CD8-positive, alpha-beta memory T cell (primary cell): Measurements from ENCODE around the gene OSTM1. TPM values are rescaled to one million over a fixed set of nuclear protein-coding genes. Genes with fewer than 3 reads are reported as not detected.
A peak's percentile ranks its signal among the peaks of the same experiment; 100 is the strongest.

ENCODE experiments used
- CTCF ChIA-PET: fragments of 350-600 bp; sonication (Branson Sonifier 250); formaldehyde crosslinking; loops from one replicate; lab custom pipeline; 2021; ENCODE audit warnings: antibody characterized with exemption; lab: Charles Lee
- POLR2A ChIA-PET: fragments of 350-600 bp; sonication (Branson Sonifier 250); formaldehyde crosslinking; loops from one replicate; lab custom pipeline; 2021; ENCODE audit warnings: antibody characterized with exemption; lab: Charles Lee
- DNase-seq, 5 donors: peaks; one replicate each; pipeline versions ENCODE4 v3.0.0 to v3.0.0-alpha.2; 2020 to 2022; ENCODE audit warnings: mixed read lengths in 1 of 5
- H3K27ac ChIP-seq: one replicate; pipeline ENCODE4 v1.7.0; 2013; ENCODE audit warnings: low read depth, mild to moderate bottlenecking, low read length, moderate library complexity
- H3K27me3 ChIP-seq: 2 replicates; pipeline ENCODE4 v1.7.0; 2013; ENCODE audit warnings: low read length, mild to moderate bottlenecking; ENCODE audit not compliant: insufficient read depth, poor library complexity, severe bottlenecking
- H3K36me3 ChIP-seq: 2 replicates; pipeline ENCODE4 v1.7.0; 2013; ENCODE audit warnings: mild to moderate bottlenecking, low read length, moderate library complexity; ENCODE audit not compliant: insufficient read depth
- H3K4me1 ChIP-seq: 2 replicates; pipeline ENCODE4 v1.7.0; 2013; ENCODE audit warnings: mild to moderate bottlenecking, low read length, moderate library complexity; ENCODE audit not compliant: insufficient read depth
- H3K4me3 ChIP-seq: 2 replicates; pipeline ENCODE4 v1.7.0; 2013; ENCODE audit warnings: mild to moderate bottlenecking, low read length
- H3K9me3 ChIP-seq: 2 replicates; pipeline ENCODE4 v1.7.0; 2013; ENCODE audit warnings: mild to moderate bottlenecking, low read length
- H3K27ac Mint-ChIP-seq, 8 donors: one replicate each; pipeline ENCODE4 v1.8.0; 2020 to 2021; ENCODE audit warnings: mixed read lengths in 8 of 8, mild to moderate bottlenecking in 6 of 8, inconsistent platforms in 3 of 8, moderate library complexity in 3 of 8
- H3K27me3 Mint-ChIP-seq, 2 donors: one replicate each; pipeline ENCODE4 v1.8.0; 2020 to 2021; ENCODE audit warnings: mixed read lengths in 2 of 2, mild to moderate bottlenecking in 1 of 2, moderate library complexity in 1 of 2
- H3K36me3 Mint-ChIP-seq, 3 donors: one replicate each; pipeline ENCODE4 v1.8.0; 2020 to 2021; ENCODE audit warnings: mixed read lengths in 3 of 3, inconsistent platforms in 1 of 3, mild to moderate bottlenecking in 1 of 3
- H3K4me1 Mint-ChIP-seq, 3 donors: one replicate each; pipeline ENCODE4 v1.8.0; 2020 to 2021; ENCODE audit warnings: mixed read lengths in 3 of 3, inconsistent platforms in 1 of 3, mild to moderate bottlenecking in 1 of 3
- H3K4me3 Mint-ChIP-seq, 7 donors: one replicate each; pipeline ENCODE4 v1.8.0; 2020 to 2021; ENCODE audit warnings: mixed read lengths in 7 of 7, mild to moderate bottlenecking in 6 of 7, moderate library complexity in 4 of 7, inconsistent platforms in 2 of 7
- H3K9me3 Mint-ChIP-seq, 5 donors: one replicate each; pipeline ENCODE4 v1.8.0; 2020 to 2022; ENCODE audit warnings: mixed read lengths in 5 of 5, mild to moderate bottlenecking in 3 of 5, moderate library complexity in 2 of 5, inconsistent platforms in 1 of 5
- polyA plus RNA-seq: library from polyadenylated mRNA; unstranded; fragments of 300-500 nt; fragmentation: Illumina TruSeq; gene quantifications from one replicate; pipeline ENCODE4 v1.2.3, GENCODE V29; 2021
- total RNA-seq, 2 experiments: library from RNA; stranded (reverse); gene quantifications; one replicate each; pipeline ENCODE4 v1.2.3, GENCODE V29; 2021

The OSTM1 gene
- total and polyA plus RNA-seq, 3 experiments from 2014 or later, result 26.2 to 47.8 (median 26.4) TPM

DNA sequence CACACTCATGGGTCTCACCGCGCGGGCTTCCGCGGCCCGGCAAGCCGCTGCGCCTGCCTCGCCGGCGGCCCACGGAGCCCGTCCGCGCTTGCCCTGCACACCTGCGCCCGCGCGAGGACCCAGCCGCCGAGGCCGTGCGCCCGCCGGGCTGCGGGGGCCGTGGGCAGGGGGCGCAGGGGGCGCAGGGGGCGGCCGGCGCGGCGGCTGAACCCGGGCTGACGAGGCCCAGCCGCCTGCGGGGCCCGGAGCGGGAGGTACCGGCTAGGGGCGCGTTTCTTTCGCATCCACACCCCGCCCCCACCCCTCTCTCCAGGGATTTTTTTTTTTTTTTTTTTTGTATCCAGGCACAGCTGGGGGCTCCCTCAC, 43.8 kb upstream of the OSTM1 start:
- peaks cover 44% of the 10 kb centered on the region for H3K4me1 ChIP-seq
- no peak overlapping the region for H3K27ac ChIP-seq
- Mint-ChIP-seq H3K4me1 (peaks cover 49 to 54% (median 50%) of the 10 kb centered on the region in 3 donors), H3K4me3 (peak overlapping the region; percentile 87 to 95 (median 90)), H3K27ac (no peak overlapping the region), H3K36me3 (peaks cover 0 to 3% (median 2%) of the 10 kb centered on the region in 3 donors), H3K27me3 (peaks cover 87 to 90% of the 10 kb centered on the region in 2 donors), H3K9me3 (peaks cover 0 to 3% (median 0%) of the 10 kb centered on the region in 5 donors)
- ChIA-PET CTCF (interaction anchor here (1.0 kb wide), 1 partner anchor 143 kb away, joined by 3 read pairs; the partner anchor contains the start of gene SNX3), POLR2A (no interaction called here)
- peaks cover 71% of the 10 kb centered on the region for H3K27me3 ChIP-seq
- no peaks in the 10 kb centered on the region for H3K9me3 ChIP-seq
- H3K36me3 ChIP-seq, result no peaks in the 10 kb centered on the region
- no peak for DNase-seq
- peak overlapping the region; percentile 57 for H3K4me3 ChIP-seq

DNA sequence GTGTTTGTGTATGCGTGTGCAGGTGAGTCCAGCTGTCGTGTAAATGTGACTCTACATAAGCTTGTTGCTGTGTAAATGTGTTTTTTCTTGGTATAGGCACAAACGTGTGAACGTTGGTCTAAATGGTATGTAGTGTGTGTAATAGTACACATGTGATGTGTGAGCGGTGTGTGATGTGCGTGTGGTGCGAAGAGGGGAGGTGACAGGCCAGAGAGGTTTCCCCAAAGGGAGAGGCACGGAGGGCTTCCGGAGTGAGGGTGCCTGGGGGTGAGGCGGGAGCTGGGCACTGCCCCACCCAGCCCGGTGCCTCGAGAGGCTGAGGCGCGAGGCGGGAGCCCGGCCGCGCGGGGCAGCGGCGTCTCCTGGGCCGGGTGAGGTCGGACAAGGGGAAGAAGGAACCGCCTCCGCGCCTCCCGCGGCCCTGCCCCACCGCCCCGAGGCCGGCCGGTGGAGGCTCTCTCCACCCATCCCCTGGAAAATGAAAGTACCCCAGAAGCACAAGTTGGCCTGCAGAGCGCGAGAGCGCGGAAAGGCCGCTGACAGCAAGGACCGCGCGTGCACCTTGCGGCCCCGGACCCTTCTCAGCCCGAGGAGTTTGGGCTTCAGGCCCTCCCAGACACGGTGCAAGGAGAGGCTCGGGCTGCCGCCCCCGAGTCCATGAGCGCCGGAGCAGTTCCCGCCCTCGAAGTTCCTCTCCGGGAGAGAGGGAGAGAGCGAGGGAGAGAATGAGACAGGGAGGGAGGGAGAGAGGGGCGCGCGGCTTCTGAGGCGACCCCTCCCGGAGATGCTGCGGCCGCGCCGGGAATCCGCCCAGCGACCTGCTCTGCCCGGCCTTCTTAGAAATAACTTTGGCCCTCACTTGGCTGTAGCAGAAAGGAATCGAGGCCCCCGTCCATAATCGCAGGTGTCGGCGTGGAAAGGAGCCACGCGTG, 43.2 kb upstream of the OSTM1 start:
- no peak overlapping the region for H3K27ac ChIP-seq
- peaks cover 44% of the 10 kb centered on the region for H3K4me1 ChIP-seq
- H3K4me3 Mint-ChIP-seq, result peak overlapping the region; percentile 82 to 92 (median 90)
- H3K4me3 ChIP-seq, result peak overlapping the region; percentile 55
- no peaks in the 10 kb centered on the region for H3K9me3 ChIP-seq
- ChIA-PET CTCF (no interaction called here), POLR2A (no interaction called here)
- H3K36me3 ChIP-seq, result no peaks in the 10 kb centered on the region
- peaks cover 89 to 90% of the 10 kb centered on the region in 2 donors for H3K27me3 Mint-ChIP-seq
- peaks cover 50 to 55% (median 52%) of the 10 kb centered on the region in 3 donors for H3K4me1 Mint-ChIP-seq
- H3K9me3 Mint-ChIP-seq, result peaks cover 0 to 3% (median 0%) of the 10 kb centered on the region in 5 donors
- H3K27me3 ChIP-seq, result peaks cover 75% of the 10 kb centered on the region
- DNase-seq, result peak in 2 of 5 donors; percentile 26 to 51
- peak overlapping the region in 3 of 8 donors; percentile 3 to 63 (median 20) for H3K27ac Mint-ChIP-seq
- H3K36me3 Mint-ChIP-seq, result peaks cover 0 to 3% (median 2%) of the 10 kb centered on the region in 3 donors

DNA sequence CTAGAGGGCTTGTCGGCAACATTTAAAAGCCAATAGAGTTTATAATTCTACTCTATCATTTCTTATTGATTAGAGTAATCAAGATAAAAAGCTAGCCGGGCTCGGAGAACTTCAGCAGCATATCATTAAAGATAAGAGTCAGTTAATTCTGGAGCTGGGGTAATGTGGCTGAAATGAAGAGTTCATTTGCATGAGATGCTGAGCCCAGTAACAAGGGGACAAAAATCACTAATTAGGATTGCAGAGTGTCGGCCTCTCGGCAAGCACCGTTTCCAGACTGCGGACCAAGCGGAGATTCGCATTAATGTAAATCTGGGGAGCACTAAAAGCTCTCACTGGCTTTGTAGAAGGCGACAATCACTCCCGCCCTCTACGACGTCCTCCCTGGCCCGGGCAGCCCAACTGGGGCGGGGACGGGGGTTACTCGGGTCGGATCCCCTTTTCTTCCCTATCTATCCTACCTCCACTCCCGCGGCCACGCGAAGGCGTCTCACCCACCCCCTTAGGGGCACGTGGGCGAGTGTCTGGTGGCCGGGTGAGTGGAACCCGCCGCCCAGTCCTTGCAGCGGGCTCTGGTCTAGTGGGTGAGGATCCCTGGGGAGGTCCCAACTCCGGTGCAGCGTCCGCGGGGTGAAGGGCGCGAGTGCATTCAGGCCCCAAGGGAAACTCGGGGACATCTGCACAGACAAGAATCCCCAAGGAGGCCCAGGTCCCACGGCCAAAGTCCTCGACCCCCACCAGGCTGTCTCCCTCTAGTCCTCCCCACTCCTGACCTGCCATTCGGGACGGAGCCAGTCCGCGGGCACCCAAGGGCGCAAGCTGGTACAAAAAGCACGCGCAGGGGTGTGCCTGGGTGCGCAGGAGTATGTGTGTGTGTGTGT, 42.2 kb upstream of the OSTM1 start:
- H3K9me3 Mint-ChIP-seq, result no peaks in the 10 kb centered on the region
- Histone ChIP-seq H3K27me3 (peaks cover 75% of the 10 kb centered on the region), H3K27ac (no peak overlapping the region), H3K4me1 (peaks cover 44% of the 10 kb centered on the region), H3K36me3 (no peaks in the 10 kb centered on the region), H3K9me3 (no peaks in the 10 kb centered on the region), H3K4me3 (peak overlapping the region; percentile 55)
- DNase-seq, result no peak
- peak overlapping the region; percentile 82 to 92 (median 90) for H3K4me3 Mint-ChIP-seq
- peaks cover 0 to 3% (median 2%) of the 10 kb centered on the region in 3 donors for H3K36me3 Mint-ChIP-seq
- H3K4me1 Mint-ChIP-seq, result peaks cover 50 to 55% (median 52%) of the 10 kb centered on the region in 3 donors
- peak overlapping the region in 4 of 8 donors; percentile 2 to 63 (median 12) for H3K27ac Mint-ChIP-seq
- POLR2A ChIA-PET, result interaction anchor here (0.5 kb wide), 1 partner anchor 18 kb away, joined by 14 read pairs; no protein-coding TSS in a partner anchor
- peaks cover 86 to 92% of the 10 kb centered on the region in 2 donors for H3K27me3 Mint-ChIP-seq
- CTCF ChIA-PET, result no interaction called here

DNA sequence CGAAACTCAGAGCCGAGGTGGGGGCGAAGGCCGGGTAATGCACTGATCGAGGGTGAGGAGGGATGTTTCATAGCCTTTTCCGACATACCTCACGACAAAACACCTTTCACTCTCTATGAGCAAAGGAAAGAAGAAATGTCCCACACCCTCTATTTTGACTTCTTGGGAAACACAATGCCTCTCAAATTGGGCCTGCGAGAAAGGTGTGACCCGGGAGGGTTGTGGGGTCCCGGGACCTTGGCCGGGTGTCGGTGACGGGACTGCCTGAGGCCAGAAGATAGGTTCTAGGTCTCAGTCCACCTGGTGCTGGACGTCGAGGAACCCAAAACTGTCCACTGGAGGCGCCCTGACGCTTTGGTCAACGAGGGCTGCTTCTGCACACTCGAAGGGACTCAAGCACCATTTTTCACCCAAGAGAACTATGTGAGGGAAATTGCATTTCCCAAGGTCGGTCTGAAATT, 41.1 kb upstream of the OSTM1 start:
- H3K27me3 ChIP-seq, result peaks cover 70% of the 10 kb centered on the region
- no peak overlapping the region for H3K27ac ChIP-seq
- H3K4me3 ChIP-seq, result no peak overlapping the region
- Mint-ChIP-seq H3K4me1 (peaks cover 47 to 55% (median 52%) of the 10 kb centered on the region in 3 donors), H3K4me3 (peak overlapping the region; percentile 45 to 89 (median 78)), H3K27me3 (peaks cover 81 to 89% of the 10 kb centered on the region in 2 donors), H3K36me3 (peaks cover 0 to 3% (median 2%) of the 10 kb centered on the region in 3 donors), H3K9me3 (no peaks in the 10 kb centered on the region), H3K27ac (peak overlapping the region in 1 of 8 donors; percentile 4)
- ChIA-PET CTCF (interaction anchor here (0.8 to 0.9 kb wide), 2 partner anchors 15 to 130 kb away, joined by 3 read pairs; no protein-coding TSS in a partner anchor), POLR2A (no interaction called here)
- DNase-seq, result no peak
- H3K4me1 ChIP-seq, result peaks cover 44% of the 10 kb centered on the region
- no peaks in the 10 kb centered on the region for H3K36me3 ChIP-seq
- H3K9me3 ChIP-seq, result no peaks in the 10 kb centered on the region

DNA sequence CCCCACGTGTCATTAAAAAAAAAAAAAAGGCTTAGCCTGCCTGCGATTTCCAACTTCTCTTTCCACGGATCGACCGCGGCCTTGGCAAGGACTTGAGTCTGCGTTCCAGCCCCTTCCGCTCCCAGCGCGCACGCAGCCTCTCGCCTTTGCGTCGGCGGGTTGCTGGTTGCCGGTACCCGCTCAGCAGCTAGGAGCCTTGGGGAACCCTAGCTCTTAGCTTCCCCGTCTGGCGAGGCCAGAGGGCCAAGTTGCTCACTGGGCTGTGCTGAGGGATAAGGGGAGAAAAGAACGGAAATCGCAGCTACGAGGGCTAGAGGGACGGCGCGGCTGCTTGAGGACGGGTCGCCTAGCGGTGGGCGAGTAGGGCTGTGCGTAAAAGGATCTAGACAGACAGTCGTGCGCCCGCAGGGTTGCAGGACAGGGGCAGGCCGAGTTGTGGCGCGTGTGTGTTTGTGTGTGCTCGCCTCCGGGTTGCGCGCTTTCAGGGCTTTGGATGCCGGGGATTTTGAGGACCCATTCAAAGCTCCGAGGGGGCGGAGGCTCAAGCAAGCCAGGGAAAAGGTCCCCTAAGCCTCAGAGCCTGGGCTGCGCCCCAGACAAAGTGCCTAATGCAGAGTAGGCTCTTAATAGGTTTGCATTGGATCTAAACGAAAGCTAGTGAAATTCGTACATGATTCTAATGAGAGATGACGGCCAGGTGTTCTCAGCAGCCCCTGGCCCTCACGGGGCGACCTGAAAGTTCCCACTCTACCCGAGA, 40.5 kb upstream of the OSTM1 start:
- ChIA-PET CTCF (interaction anchor here (0.8 to 0.9 kb wide), 2 partner anchors 15 to 130 kb away, joined by 3 read pairs; no protein-coding TSS in a partner anchor), POLR2A (no interaction called here)
- Histone ChIP-seq H3K4me1 (peaks cover 44% of the 10 kb centered on the region), H3K9me3 (no peaks in the 10 kb centered on the region), H3K36me3 (no peaks in the 10 kb centered on the region), H3K4me3 (no peak overlapping the region), H3K27ac (no peak overlapping the region), H3K27me3 (peaks cover 64% of the 10 kb centered on the region)
- peak overlapping the region; percentile 45 to 89 (median 78) for H3K4me3 Mint-ChIP-seq
- no peaks in the 10 kb centered on the region for H3K9me3 Mint-ChIP-seq
- DNase-seq, result peak in 1 of 5 donors; percentile 17
- peak overlapping the region in 1 of 8 donors; percentile 16 for H3K27ac Mint-ChIP-seq
- H3K36me3 Mint-ChIP-seq, result peaks cover 0 to 3% (median 2%) of the 10 kb centered on the region in 3 donors
- H3K27me3 Mint-ChIP-seq, result peaks cover 75 to 83% of the 10 kb centered on the region in 2 donors
- peaks cover 47 to 55% (median 52%) of the 10 kb centered on the region in 3 donors for H3K4me1 Mint-ChIP-seq

DNA sequence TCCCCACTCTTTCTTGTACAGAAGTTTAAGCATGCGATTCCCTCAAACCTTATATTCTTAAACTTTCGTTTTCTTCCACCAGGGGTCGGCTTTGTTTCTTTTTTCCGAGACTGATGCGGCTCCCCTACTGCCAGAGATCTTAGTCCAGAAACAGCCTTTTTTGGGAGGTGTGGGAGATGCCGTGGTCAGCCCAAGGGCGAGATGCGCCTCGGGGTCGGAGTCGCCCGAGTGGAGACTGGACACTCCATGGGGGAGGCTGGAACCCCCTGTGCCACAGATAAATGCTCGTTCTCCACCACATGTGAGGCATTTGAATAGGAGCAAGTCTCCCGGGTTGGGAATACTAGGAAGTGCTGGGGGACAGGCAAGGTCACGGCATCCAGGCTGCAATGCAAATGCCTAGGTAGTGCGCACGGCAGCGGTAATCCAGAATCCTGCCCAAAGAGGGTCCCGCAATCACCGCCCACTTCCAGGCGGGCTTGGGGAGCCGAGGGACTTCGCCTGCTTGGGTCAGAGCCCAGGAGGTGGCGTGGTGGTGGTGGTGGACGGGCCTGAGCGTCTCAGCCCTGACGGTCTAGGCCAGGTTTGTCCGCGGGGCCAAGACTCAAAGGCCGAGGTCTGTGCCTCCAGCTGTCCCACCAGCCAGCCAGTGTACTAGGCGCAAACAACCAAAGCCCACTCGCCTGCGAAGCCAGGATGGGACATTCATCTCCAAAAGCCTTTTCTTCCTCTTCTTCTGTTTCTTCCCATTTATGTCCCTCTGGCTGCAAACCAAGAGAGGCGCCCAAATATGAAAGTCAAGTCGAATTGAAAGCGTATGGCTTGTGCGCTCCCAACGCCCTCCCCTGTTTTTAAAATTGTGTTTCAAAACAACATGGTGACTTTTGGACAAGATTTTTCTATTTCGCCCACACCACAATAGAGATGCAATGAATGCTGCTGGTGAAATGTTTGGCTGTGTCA, 39.3 kb upstream of the OSTM1 start:
- Histone ChIP-seq H3K9me3 (no peaks in the 10 kb centered on the region), H3K4me3 (no peak overlapping the region), H3K27me3 (peaks cover 54% of the 10 kb centered on the region), H3K4me1 (peaks cover 40% of the 10 kb centered on the region), H3K36me3 (no peaks in the 10 kb centered on the region), H3K27ac (no peak overlapping the region)
- CTCF ChIA-PET, result interaction anchor here (1.0 to 1.6 kb wide), 4 partner anchors 9 to 410 kb away, joined by 3 to 5 read pairs (median 4); no protein-coding TSS in a partner anchor
- peaks cover 0 to 1% (median 0%) of the 10 kb centered on the region in 5 donors for H3K9me3 Mint-ChIP-seq
- POLR2A ChIA-PET, result no interaction called here
- peak in 2 of 5 donors; percentile 14 to 47 for DNase-seq
- peaks cover 70 to 83% of the 10 kb centered on the region in 2 donors for H3K27me3 Mint-ChIP-seq
- peak overlapping the region in 1 of 8 donors; percentile 4 for H3K27ac Mint-ChIP-seq
- peaks cover 42 to 48% (median 47%) of the 10 kb centered on the region in 3 donors for H3K4me1 Mint-ChIP-seq
- H3K4me3 Mint-ChIP-seq, result peak overlapping the region; percentile 12 to 83 (median 67)
- H3K36me3 Mint-ChIP-seq, result peaks cover 0 to 3% (median 2%) of the 10 kb centered on the region in 3 donors
